Amygdala (tissue), 56 donors: ENCODE results near the gene ZNF710.
"Not testable (repeated sequence)": the region's sequence is repeated elsewhere in the genome, so short reads cannot be mapped to it uniquely, and the experiment has no call there.

Experiments used
- DNase-seq, 56 donors: peaks; one replicate each; lab custom pipeline; 2025; lab: John Stamatoyannopoulos, UW

The ZNF710 gene

GRCh38 chr15:90001062-90001682, at the start of gene ZNF710:
Gene ZNF710 (plus strand): TSS chr15:90001324. CDS start chr15:90067138, 65,814 bp downstream.
- DNase-seq: peak in 35 of 56 donors; percentile 6 to 68 (median 37)

- no peak for DNase-seq
Observed at GRCh38 chr15:89954541-89954940, 46.6 kb upstream of the ZNF710 start.

- not testable (repeated sequence) for DNase-seq
Observed at GRCh38 chr15:89955449-89955998, 45.6 kb upstream of the ZNF710 start.

- no peak for DNase-seq
Observed at GRCh38 chr15:89958107-89958805, 42.9 kb upstream of the ZNF710 start.

- peak in 8 of 56 donors; percentile 2 to 44 (median 21) for DNase-seq
Observed at GRCh38 chr15:89963301-89964231, 37.6 kb upstream of the ZNF710 start.

GRCh38 chr15:89964232-89964954, 36.7 kb upstream of the ZNF710 start:
- peak in 4 of 56 donors; percentile 5 to 36 (median 10) for DNase-seq

- DNase-seq: no peak
Observed at GRCh38 chr15:89967881-89968280, 33.2 kb upstream of the ZNF710 start.

GRCh38 chr15:89971592-89971997, 29.5 kb upstream of the ZNF710 start:
- DNase-seq: peak in 24 of 56 donors; percentile 3 to 63 (median 22)

- DNase-seq: peak in 2 of 56 donors; percentile 7 to 12
Observed at GRCh38 chr15:89972085-89972484, 29.0 kb upstream of the ZNF710 start.

- DNase-seq: no peak
Observed at GRCh38 chr15:89975482-89976245, 25.5 kb upstream of the ZNF710 start.

- no peak for DNase-seq
Observed at GRCh38 chr15:89976246-89976600, 24.9 kb upstream of the ZNF710 start.

- DNase-seq: not testable (repeated sequence)
Observed at GRCh38 chr15:89977836-89978235, 23.3 kb upstream of the ZNF710 start.

GRCh38 chr15:89978914-89979313, 22.2 kb upstream of the ZNF710 start:
- no peak for DNase-seq

GRCh38 chr15:89980896-89981295, 20.2 kb upstream of the ZNF710 start:
- no peak for DNase-seq

- no peak for DNase-seq
Observed at GRCh38 chr15:89982315-89983055, 18.6 kb upstream of the ZNF710 start.

- DNase-seq: no peak
Observed at GRCh38 chr15:89984001-89984400, 17.1 kb upstream of the ZNF710 start.

GRCh38 chr15:89984421-89985010, 16.6 kb upstream of the ZNF710 start:
- no peak for DNase-seq

- DNase-seq: no peak
Observed at GRCh38 chr15:89985111-89985510, 16.0 kb upstream of the ZNF710 start.
